ENCODE results near the gene RASGRP2. TPM values are rescaled to one million over a fixed set of nuclear protein-coding genes. Genes with fewer than 3 reads are reported as not detected.
"Not testable (repeated sequence)": the region's sequence is repeated elsewhere in the genome, so short reads cannot be mapped to it uniquely, and the experiment has no call there.

RASGRP2 gene
- total RNA-seq, 1 experiment from 2014 or later, result 26.9 TPM

DNA sequence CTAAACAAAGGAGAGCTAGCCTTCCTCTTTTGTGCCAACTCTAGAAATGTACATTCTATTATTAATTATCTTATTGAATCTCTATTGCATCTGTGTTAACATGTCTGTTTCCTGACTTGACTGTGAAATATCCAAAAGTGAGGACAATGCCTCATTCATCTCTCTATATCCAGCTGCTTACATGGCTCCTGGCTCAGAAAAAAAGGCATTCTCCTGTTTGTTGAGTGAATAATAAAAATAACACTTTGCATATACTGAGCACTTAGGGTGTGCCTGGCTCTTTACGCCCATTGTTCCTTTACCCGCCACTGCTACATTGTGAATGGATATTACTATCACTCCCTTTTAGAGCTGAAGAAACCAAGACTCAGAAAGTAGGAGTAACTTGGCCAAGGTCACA lies 40.9 kb downstream of the RASGRP2 start:
- no peak overlapping the region for H3K4me3 Mint-ChIP-seq
- H2BK5ac ChIP-seq (ENCODE audit: insufficient read length, low read length), result no peak overlapping the region
- no peaks in the 10 kb centered on the region for H3K9me3 ChIP-seq (ENCODE audit: control insufficient read depth, low read depth, low read length)
- no peak overlapping the region for H3K4ac ChIP-seq (ENCODE audit: low read depth, low read length)
- no peak overlapping the region for H3K14ac ChIP-seq (ENCODE audit: insufficient read depth, low read length)
- H4K5ac ChIP-seq (ENCODE audit: insufficient read length, low read depth, low read length), result no peak overlapping the region
- H2AFZ ChIP-seq (ENCODE audit: low read length), result no peak overlapping the region
- no peak for DNase-seq
- no peak overlapping the region for H4K91ac ChIP-seq (ENCODE audit: insufficient read length, low read depth, low read length)
- no peak overlapping the region for H3K23ac ChIP-seq (ENCODE audit: insufficient read length, low read depth, low read length)
- H3K9me3 Mint-ChIP-seq, result peaks cover 3 to 4% of the 10 kb centered on the region in 2 experiments
- no peaks in the 10 kb centered on the region for H3K79me2 ChIP-seq (ENCODE audit: insufficient read depth, low read length)
- no peak overlapping the region for H3T11ph ChIP-seq (ENCODE audit: low read length)
- no peaks in the 10 kb centered on the region for H3K23me2 ChIP-seq (ENCODE audit: insufficient read length, low read depth, low read length, poor library complexity, severe bottlenecking)
- H4K20me1 ChIP-seq (ENCODE audit: control insufficient read depth, insufficient read depth, insufficient read length), result no peaks in the 10 kb centered on the region
- no peak overlapping the region for H3K27ac Mint-ChIP-seq
- H3K27me3 ChIP-seq (ENCODE audit: insufficient read depth, low read length), result no peaks in the 10 kb centered on the region; the same call in 1 of the 2 replicates
- no peak overlapping the region for H2BK12ac ChIP-seq (ENCODE audit: insufficient read length, low read depth, low read length)
- no peak overlapping the region for H3K56ac ChIP-seq (ENCODE audit: insufficient read length, low read depth, low read length)
- H2BK20ac ChIP-seq (ENCODE audit: low read depth, low read length, poor library complexity, severe bottlenecking), result no peak overlapping the region
- H2BK15ac ChIP-seq (ENCODE audit: low read depth, low read length), result no peak overlapping the region
- no peak overlapping the region for H3K27ac ChIP-seq (ENCODE audit: insufficient read length, low read depth, low read length)
- no peaks in the 10 kb centered on the region for H3K79me1 ChIP-seq (ENCODE audit: insufficient read depth, low read depth, low read length, poor library complexity, severe bottlenecking)
- H2BK120ac ChIP-seq (ENCODE audit: low read depth, low read length, poor library complexity, severe bottlenecking), result no peak overlapping the region
- no peak overlapping the region for H2AK5ac ChIP-seq (ENCODE audit: insufficient read length, low read length)
- no CpG with 5 or more reads among the region's 2 CpGs for WGBS (ENCODE audit: extremely low coverage, insufficient read length, low lambda C conversion rate)
- peaks cover 0 to 3% (median 2%) of the 10 kb centered on the region in 3 experiments; a peak in 1 of 7 replicates for H3K36me3 Mint-ChIP-seq (ENCODE audit: insufficient read depth in 1 of 3, low read depth in 3 of 3)
- no peak overlapping the region for H3K9ac ChIP-seq (ENCODE audit: extremely low read depth, insufficient read length, low read length)
- H3K4me1 ChIP-seq (ENCODE audit: insufficient read depth, low read length), result no peaks in the 10 kb centered on the region
- peaks cover under 1 to 7% of the 10 kb centered on the region in 2 experiments for H3K4me1 Mint-ChIP-seq
- H3K4me2 ChIP-seq (ENCODE audit: insufficient read depth, insufficient read length, low read length), result no peak overlapping the region
- H4K8ac ChIP-seq (replicated peaks; ENCODE audit: insufficient read length, low read depth, low read length), result no peak overlapping the region
- no peak overlapping the region for H3K18ac ChIP-seq (ENCODE audit: insufficient read length, low read depth, low read length)
- H3K27me3 Mint-ChIP-seq (ENCODE audit: low read depth), result peaks cover 60% of the 10 kb centered on the region
- TF ChIP-seq, protein P1, sequence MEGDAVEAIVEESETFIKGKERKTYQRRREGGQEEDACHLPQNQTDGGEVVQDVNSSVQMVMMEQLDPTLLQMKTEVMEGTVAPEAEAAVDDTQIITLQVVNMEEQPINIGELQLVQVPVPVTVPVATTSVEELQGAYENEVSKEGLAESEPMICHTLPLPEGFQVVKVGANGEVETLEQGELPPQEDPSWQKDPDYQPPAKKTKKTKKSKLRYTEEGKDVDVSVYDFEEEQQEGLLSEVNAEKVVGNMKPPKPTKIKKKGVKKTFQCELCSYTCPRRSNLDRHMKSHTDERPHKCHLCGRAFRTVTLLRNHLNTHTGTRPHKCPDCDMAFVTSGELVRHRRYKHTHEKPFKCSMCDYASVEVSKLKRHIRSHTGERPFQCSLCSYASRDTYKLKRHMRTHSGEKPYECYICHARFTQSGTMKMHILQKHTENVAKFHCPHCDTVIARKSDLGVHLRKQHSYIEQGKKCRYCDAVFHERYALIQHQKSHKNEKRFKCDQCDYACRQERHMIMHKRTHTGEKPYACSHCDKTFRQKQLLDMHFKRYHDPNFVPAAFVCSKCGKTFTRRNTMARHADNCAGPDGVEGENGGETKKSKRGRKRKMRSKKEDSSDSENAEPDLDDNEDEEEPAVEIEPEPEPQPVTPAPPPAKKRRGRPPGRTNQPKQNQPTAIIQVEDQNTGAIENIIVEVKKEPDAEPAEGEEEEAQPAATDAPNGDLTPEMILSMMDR (conservative IDR thresholded peaks at IDR 0.05), result no peak

DNA sequence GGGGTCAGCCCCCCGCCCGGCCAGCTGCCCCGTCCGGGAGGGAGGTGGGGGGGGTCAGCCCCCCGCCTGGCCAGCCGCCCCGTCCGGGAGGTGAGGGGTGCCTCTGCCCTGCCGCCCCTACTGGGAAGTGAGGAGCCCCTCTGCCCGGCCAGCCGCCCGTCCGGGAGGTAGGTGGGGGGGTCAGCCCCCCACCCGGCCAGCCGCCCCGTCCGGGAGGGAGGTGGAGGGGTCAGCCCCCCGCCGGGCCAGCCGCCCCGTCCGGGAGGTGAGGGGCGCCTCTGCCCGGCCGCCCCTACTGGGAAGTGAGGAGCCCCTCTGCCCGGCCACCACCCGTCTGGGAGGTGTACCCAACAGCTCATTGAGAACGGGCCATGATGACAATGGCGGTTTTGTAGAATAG lies 42.0 kb downstream of the RASGRP2 start:
- H4K91ac ChIP-seq (ENCODE audit: insufficient read length, low read depth, low read length); H3K56ac ChIP-seq (ENCODE audit: insufficient read length, low read depth, low read length); H3K9me3 ChIP-seq (ENCODE audit: control insufficient read depth, low read depth, low read length); H3K4me2 ChIP-seq (ENCODE audit: insufficient read depth, insufficient read length, low read length); H3K27me3 ChIP-seq (ENCODE audit: insufficient read depth, low read length); H3K4me1 Mint-ChIP-seq; H2AFZ ChIP-seq (ENCODE audit: low read length); H3K4ac ChIP-seq (ENCODE audit: low read depth, low read length); H3T11ph ChIP-seq (ENCODE audit: low read length); H3K4me1 ChIP-seq (ENCODE audit: insufficient read depth, low read length); H3K27ac ChIP-seq (ENCODE audit: insufficient read length, low read depth, low read length); H2BK20ac ChIP-seq (ENCODE audit: low read depth, low read length, poor library complexity, severe bottlenecking); H3K79me1 ChIP-seq (ENCODE audit: insufficient read depth, low read depth, low read length, poor library complexity, severe bottlenecking); H3K18ac ChIP-seq (ENCODE audit: insufficient read length, low read depth, low read length); H3K9ac ChIP-seq (ENCODE audit: extremely low read depth, insufficient read length, low read length); H4K5ac ChIP-seq (ENCODE audit: insufficient read length, low read depth, low read length); H3K27ac Mint-ChIP-seq; H2BK12ac ChIP-seq (ENCODE audit: insufficient read length, low read depth, low read length); H2BK15ac ChIP-seq (ENCODE audit: low read depth, low read length); H3K79me2 ChIP-seq (ENCODE audit: insufficient read depth, low read length); H2BK5ac ChIP-seq (ENCODE audit: insufficient read length, low read length); H2AK5ac ChIP-seq (ENCODE audit: insufficient read length, low read length); H3K23me2 ChIP-seq (ENCODE audit: insufficient read length, low read depth, low read length, poor library complexity, severe bottlenecking); H3K4me3 Mint-ChIP-seq; H4K20me1 ChIP-seq (ENCODE audit: control insufficient read depth, insufficient read depth, insufficient read length); H3K9me3 Mint-ChIP-seq; H3K14ac ChIP-seq (ENCODE audit: insufficient read depth, low read length); H2BK120ac ChIP-seq (ENCODE audit: low read depth, low read length, poor library complexity, severe bottlenecking); DNase-seq; H3K36me3 Mint-ChIP-seq (ENCODE audit: insufficient read depth in 1 of 3, low read depth in 3 of 3); H4K8ac ChIP-seq (replicated peaks; ENCODE audit: insufficient read length, low read depth, low read length); H3K23ac ChIP-seq (ENCODE audit: insufficient read length, low read depth, low read length): not testable (repeated sequence)
- no CpG with 5 or more reads among the region's 29 CpGs for WGBS (ENCODE audit: extremely low coverage, insufficient read length, low lambda C conversion rate)
- peaks cover 68% of the 10 kb centered on the region for H3K27me3 Mint-ChIP-seq (ENCODE audit: low read depth)
